ENCODE results near the gene CAMTA1. TPM values are rescaled to one million over a fixed set of nuclear protein-coding genes. Genes with fewer than 3 reads are reported as not detected.

CAMTA1 gene
- total RNA-seq, 1 experiment from 2014 or later: 69.5 TPM

DNA sequence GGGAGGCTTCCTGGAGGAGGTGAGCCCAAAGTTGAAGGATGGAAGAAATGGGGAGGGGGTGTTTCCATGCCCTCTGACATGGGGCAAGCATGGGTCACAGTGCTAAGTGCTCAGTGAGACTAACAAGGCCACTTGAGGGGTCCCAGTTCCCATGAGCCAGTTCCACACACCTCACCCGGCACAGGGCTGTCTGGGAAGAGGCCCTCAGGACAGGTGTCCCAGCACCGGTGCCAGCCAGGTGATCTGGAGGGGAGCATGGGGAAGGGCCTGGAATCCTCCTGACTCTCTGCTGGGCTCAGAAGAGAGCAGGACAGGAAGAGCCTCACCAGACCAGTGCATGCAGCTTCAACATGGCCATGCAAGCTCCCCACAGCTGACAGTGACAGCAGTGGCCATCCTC is 691.1 kb downstream of the CAMTA1 start (continued):
- TF ChIP-seq, protein P1, sequence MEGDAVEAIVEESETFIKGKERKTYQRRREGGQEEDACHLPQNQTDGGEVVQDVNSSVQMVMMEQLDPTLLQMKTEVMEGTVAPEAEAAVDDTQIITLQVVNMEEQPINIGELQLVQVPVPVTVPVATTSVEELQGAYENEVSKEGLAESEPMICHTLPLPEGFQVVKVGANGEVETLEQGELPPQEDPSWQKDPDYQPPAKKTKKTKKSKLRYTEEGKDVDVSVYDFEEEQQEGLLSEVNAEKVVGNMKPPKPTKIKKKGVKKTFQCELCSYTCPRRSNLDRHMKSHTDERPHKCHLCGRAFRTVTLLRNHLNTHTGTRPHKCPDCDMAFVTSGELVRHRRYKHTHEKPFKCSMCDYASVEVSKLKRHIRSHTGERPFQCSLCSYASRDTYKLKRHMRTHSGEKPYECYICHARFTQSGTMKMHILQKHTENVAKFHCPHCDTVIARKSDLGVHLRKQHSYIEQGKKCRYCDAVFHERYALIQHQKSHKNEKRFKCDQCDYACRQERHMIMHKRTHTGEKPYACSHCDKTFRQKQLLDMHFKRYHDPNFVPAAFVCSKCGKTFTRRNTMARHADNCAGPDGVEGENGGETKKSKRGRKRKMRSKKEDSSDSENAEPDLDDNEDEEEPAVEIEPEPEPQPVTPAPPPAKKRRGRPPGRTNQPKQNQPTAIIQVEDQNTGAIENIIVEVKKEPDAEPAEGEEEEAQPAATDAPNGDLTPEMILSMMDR (IDR thresholded peaks at IDR 0.05 in 2 of 3, conservative IDR thresholded peaks at IDR 0.05 in 1 of 3; ENCODE audit: borderline replicate concordance in 1 of 3, insufficient read depth in 1 of 3, low read depth in 2 of 3, low read length in 2 of 3): no peak
- TF ChIP-seq EZH2phosphoT487 (IDR thresholded peaks at IDR 0.05; ENCODE audit: borderline replicate concordance) (no peak), SP1 (IDR thresholded peaks at IDR 0.05; ENCODE audit: low read depth) (no peak), POLR2A (IDR thresholded peaks at IDR 0.05; ENCODE audit: borderline replicate concordance, extremely low read depth, insufficient read depth, insufficient read length) (no peak), ZNF274 (IDR thresholded peaks at IDR 0.05; ENCODE audit: low read depth, low read length) (no peak), CBX3 (IDR thresholded peaks at IDR 0.05; ENCODE audit: low read depth) (no peak), ZFX (IDR thresholded peaks at IDR 0.05) (no peak), JUND (IDR thresholded peaks at IDR 0.05) (no peak)

- TF ChIP-seq ZFX (IDR thresholded peaks at IDR 0.05): no peak
- Histone ChIP-seq H3K4me3 (replicated peaks in 1 of 2; ENCODE audit: low read depth in 1 of 2, low read length in 2 of 2) (no peak overlapping the region), H3K27ac (ENCODE audit: low read depth, low read length) (no peak overlapping the region), H2AFZ (ENCODE audit: low read depth, low read length, poor library complexity, severe bottlenecking) (no peak overlapping the region), H4K20me1 (ENCODE audit: insufficient read depth) (no peaks in the 10 kb centered on the region), H3K4me2 (ENCODE audit: low read length) (no peak overlapping the region), H3K36me3 (ENCODE audit: control insufficient read depth in 1 of 2, insufficient read depth in 2 of 2, low read length in 2 of 2) (no peaks in the 10 kb centered on the region), H3K79me2 (ENCODE audit: insufficient read depth, low read length) (no peaks in the 10 kb centered on the region), H3K9ac (ENCODE audit: low read length) (no peak overlapping the region), H3K4me1 (ENCODE audit: control insufficient read depth in 1 of 2, insufficient read depth in 2 of 2, low read length in 2 of 2) (peaks cover 0 to 5% of the 10 kb centered on the region in 2 experiments; a peak in 2 of 4 replicates), H3K9me2 (ENCODE audit: insufficient read depth) (no peaks in the 10 kb centered on the region), H3K9me3 (ENCODE audit: control insufficient read depth in 1 of 2, insufficient read depth in 1 of 2, low read depth in 1 of 2, low read length in 2 of 2) (no peaks in the 10 kb centered on the region), H3K27me3 (ENCODE audit: insufficient read depth, low read length) (peaks cover 10% of the 10 kb centered on the region; the same call in 1 of the 2 replicates)
- DNase-seq (ENCODE audit: low read depth, low spot score): no peak
- ATAC-seq: no peak
- no TSS peak for BruUV-seq (replicated peaks)
- RAD21 ChIA-PET (ENCODE audit: low non-redundant PET in 1 of 2, low total read pairs in 2 of 2, uncharacterized antibody in 2 of 2, unreplicated experiment in 2 of 2): no interaction called here
- intact Hi-C loops (cut with micrococcal nuclease): loop anchor here (10.0 kb wide), 1 partner anchor 252 kb away; no protein-coding TSS in a partner anchor
- CTCF ChIA-PET: no interaction called here
- POLR2A ChIA-PET: no interaction called here
These were observed 691.8 kb downstream of the CAMTA1 start for GRCh38 chr1:7476861-7477547.

All from HCT116 (cell line).